ENCODE measurements around the gene ZFYVE27.

ZFYVE27 gene

DNA sequence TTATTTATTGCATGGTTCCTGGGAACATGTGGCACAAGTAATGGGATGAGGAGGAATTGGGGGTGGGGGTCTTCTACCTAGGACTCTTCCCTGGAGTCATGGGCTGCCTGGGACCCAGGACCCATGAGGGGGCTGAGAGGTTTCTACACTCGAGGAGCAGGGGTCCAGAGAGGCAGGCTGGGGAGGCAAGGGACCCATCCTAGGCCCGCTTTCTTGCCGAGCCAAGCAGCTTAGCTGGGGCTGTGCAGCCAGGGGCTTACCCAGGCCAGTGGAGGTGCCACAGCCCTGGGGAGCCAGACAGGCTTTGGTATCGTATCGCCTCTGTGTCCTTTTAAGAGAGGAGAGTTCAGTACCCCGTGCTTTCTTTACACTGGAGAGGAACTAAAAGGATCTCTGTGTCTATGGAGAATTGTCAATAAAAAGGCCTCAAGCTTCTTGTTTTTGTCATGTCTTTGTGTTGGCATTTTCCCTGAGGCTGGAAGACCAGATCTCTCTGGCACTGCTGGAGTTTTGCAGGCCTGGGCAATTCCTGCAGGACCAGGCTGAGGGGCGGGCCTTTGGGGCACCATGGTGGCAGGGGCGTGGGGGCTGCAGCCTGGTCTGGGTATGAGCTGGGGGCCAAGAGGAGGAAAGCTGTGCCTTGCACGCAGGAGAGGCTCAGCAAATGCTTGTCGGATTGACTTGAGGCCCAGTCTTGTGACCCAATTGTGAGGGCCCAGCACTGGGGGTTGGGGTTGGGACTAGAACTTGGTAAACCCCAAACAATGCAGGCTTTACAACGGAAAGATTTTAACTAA is 23.7 kb downstream of the ZFYVE27 start:
- no peak overlapping the region for H3K4me3 ChIP-seq (ENCODE audit: low read length)
- no peak for DNase-seq (ENCODE audit: low read depth)
- no peak for TF ChIP-seq CTCF (IDR thresholded peaks at IDR 0.05; ENCODE audit: insufficient read depth, low read depth, low read length, missing control alignments)

DNA sequence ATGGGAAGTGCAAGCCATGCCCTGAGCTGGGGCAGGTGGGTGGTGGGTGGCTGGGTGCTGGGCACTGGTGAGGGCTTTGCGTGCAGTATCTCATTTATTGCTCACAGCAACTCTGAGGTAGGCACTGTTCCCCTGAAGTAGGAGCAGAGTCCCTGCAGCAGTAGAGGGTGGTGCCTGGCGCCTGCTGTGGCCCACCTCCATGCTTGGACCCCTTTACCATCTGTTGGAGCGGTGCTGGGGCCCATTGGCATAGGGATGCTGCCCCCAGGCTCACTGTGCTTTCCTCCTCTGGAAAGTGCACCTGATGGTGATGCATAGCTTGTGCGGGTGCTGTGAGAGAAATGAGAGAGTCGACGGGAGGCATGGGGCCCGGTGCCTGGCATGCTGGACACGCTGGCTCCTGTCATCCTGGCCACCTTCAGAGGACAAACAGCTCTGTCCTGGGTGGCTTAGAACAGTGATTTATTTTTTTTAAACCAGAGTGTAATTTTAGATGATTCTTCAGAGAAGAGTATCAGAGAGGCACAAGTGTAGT is 24.5 kb downstream of the ZFYVE27 start:
- no peak for TF ChIP-seq CTCF (IDR thresholded peaks at IDR 0.05; ENCODE audit: insufficient read depth, low read depth, low read length, missing control alignments)
- H3K4me3 ChIP-seq (ENCODE audit: low read length): no peak overlapping the region
- DNase-seq (ENCODE audit: low read depth): no peak

- TF ChIP-seq CTCF (IDR thresholded peaks at IDR 0.05; ENCODE audit: insufficient read depth, low read depth, low read length, missing control alignments): no peak
Observed at GRCh38 chr10:97762056-97762455, 25.1 kb downstream of the ZFYVE27 start.

DNA sequence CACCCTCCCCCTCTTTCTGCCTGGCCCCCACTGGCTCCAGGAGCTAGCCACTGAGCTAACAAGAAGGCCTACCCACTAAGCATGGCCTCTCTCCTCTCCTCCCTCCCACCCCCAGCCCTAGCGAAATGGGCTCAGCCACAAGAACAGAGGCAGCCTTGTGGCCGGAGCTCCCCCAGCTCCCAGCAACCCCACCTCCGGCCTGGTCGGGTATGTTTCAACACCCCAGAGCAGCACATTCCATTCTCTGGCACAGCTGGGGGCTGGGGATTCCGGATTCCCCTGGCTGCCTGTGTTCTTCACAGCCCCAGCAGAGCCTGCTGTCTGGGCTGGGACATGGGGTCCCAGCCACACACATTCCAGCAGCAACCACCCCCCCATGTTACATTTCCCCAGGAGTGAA is 25.9 kb downstream of the ZFYVE27 start:
- H3K4me3 ChIP-seq (ENCODE audit: low read length): no peak overlapping the region
- no peak for TF ChIP-seq CTCF (IDR thresholded peaks at IDR 0.05; ENCODE audit: insufficient read depth, low read depth, low read length, missing control alignments)
- no peak for DNase-seq (ENCODE audit: low read depth)

More at GRCh38 chr10:97762056-97762455, 25.1 kb downstream of the ZFYVE27 start:
- no peak for DNase-seq (ENCODE audit: low read depth)
- no peak overlapping the region for H3K4me3 ChIP-seq (ENCODE audit: low read length)

GRCh38 chr10:97763411-97763810 is 26.5 kb downstream of the ZFYVE27 start:
- no peak for DNase-seq (ENCODE audit: low read depth)
- no peak overlapping the region for H3K4me3 ChIP-seq (ENCODE audit: low read length)
- TF ChIP-seq CTCF (IDR thresholded peaks at IDR 0.05; ENCODE audit: insufficient read depth, low read depth, low read length, missing control alignments): no peak

- no peak for DNase-seq (ENCODE audit: low read depth)
- H3K4me3 ChIP-seq (ENCODE audit: low read length): no peak overlapping the region
- TF ChIP-seq CTCF (IDR thresholded peaks at IDR 0.05; ENCODE audit: insufficient read depth, low read depth, low read length, missing control alignments): no peak
Observed at GRCh38 chr10:97763947-97764346, 27.0 kb downstream of the ZFYVE27 start.

- no peak for DNase-seq (ENCODE audit: low read depth)
- no peak for TF ChIP-seq CTCF (IDR thresholded peaks at IDR 0.05; ENCODE audit: insufficient read depth, low read depth, low read length, missing control alignments)
- no peak overlapping the region for H3K4me3 ChIP-seq (ENCODE audit: low read length)
Observed at GRCh38 chr10:97764519-97764931, 27.6 kb downstream of the ZFYVE27 start.
